Measurements from ENCODE around the gene IGHMBP2.
"Not testable (repeated sequence)": the region's sequence is repeated elsewhere in the genome, so short reads cannot be mapped to it uniquely, and the experiment has no call there.

Gene IGHMBP2

GRCh38 chr11:68903288-68904247 is at the start of gene IGHMBP2, which contains the start of gene MRPL21:
IGHMBP2 (plus strand) TSS chr11:68903891; CDS start chr11:68903953, 62 bp downstream.
MRPL21 (minus strand) TSS chr11:68903832; CDS start chr11:68903810, 22 bp downstream.
- peak; percentile 92 to 93 for DNase-seq

- DNase-seq, result no peak
Observed at GRCh38 chr11:68854273-68854958, 49.3 kb upstream of the IGHMBP2 start.

GRCh38 chr11:68855205-68855981 is 48.3 kb upstream of the IGHMBP2 start:
- DNase-seq, result peak; percentile 30 to 44

- not testable (repeated sequence) for DNase-seq
Observed at GRCh38 chr11:68856425-68857030, 47.2 kb upstream of the IGHMBP2 start.

- no peak for DNase-seq
Observed at GRCh38 chr11:68857037-68857586, 46.6 kb upstream of the IGHMBP2 start.

GRCh38 chr11:68859123-68859522 is 44.6 kb upstream of the IGHMBP2 start:
- DNase-seq, result no peak

GRCh38 chr11:68862421-68862820 is 41.3 kb upstream of the IGHMBP2 start:
- no peak for DNase-seq

GRCh38 chr11:68863553-68864265 is 40.0 kb upstream of the IGHMBP2 start:
- DNase-seq, result no peak

- no peak for DNase-seq
Observed at GRCh38 chr11:68865241-68865640, 38.5 kb upstream of the IGHMBP2 start.

GRCh38 chr11:68867066-68867465 is 36.6 kb upstream of the IGHMBP2 start:
- DNase-seq, result no peak

- no peak for DNase-seq
Observed at GRCh38 chr11:68868221-68868835, 35.4 kb upstream of the IGHMBP2 start.

GRCh38 chr11:68870470-68870869 is 33.2 kb upstream of the IGHMBP2 start:
- no peak for DNase-seq

GRCh38 chr11:68872216-68873003 is 31.3 kb upstream of the IGHMBP2 start:
- no peak for DNase-seq

GRCh38 chr11:68878022-68878421 is 25.7 kb upstream of the IGHMBP2 start:
- no peak for DNase-seq

- no peak for DNase-seq
Observed at GRCh38 chr11:68880851-68881250, 22.8 kb upstream of the IGHMBP2 start.

GRCh38 chr11:68881320-68881719 is 22.4 kb upstream of the IGHMBP2 start:
- no peak for DNase-seq

GRCh38 chr11:68882391-68882790 is 21.3 kb upstream of the IGHMBP2 start:
- DNase-seq, result no peak

GRCh38 chr11:68884827-68885226 is 18.9 kb upstream of the IGHMBP2 start:
- not testable (repeated sequence) for DNase-seq

- no peak for DNase-seq
Observed at GRCh38 chr11:68889948-68890446, 13.7 kb upstream of the IGHMBP2 start.
